Natural killer cell (primary cell): ENCODE measurements around the gene CDH13. TPM values are rescaled to one million over a fixed set of nuclear protein-coding genes. Genes with fewer than 3 reads are reported as not detected.

Experiments
- ATAC-seq, 3 donors: fragments of 150-1000 bp in 2 of 3; fragments of 200-7000 bp in 1 of 3; cut with Tn5 transposase; 1 replicate in 1 of 3; 2 replicates in 2 of 3; pipeline ENCODE4 v1.10.0; 2021; ENCODE audit warnings: mild to moderate bottlenecking in 2 of 3, moderate library complexity in 2 of 3
- DNase-seq, 2 donors: peaks; one replicate each; pipeline versions ENCODE4 v3.0.0 to v3.0.0-alpha.2; 2013 to 2021; ENCODE audit warnings: mixed read lengths in 1 of 2
- H3K27ac ChIP-seq: one replicate; pipeline ENCODE4 v1.5.1; 2013; ENCODE audit warnings: mild to moderate bottlenecking, low read length
- H3K27me3 ChIP-seq: one replicate; pipeline ENCODE4 v1.6.1; 2013; ENCODE audit warnings: low read length; ENCODE audit not compliant: control insufficient read depth, insufficient read depth
- H3K36me3 ChIP-seq: one replicate; pipeline ENCODE4 v1.6.1; 2013; ENCODE audit warnings: low read length; ENCODE audit not compliant: control insufficient read depth, insufficient read depth
- H3K4me1 ChIP-seq: one replicate; pipeline ENCODE4 v1.6.1; 2013; ENCODE audit warnings: low read length; ENCODE audit not compliant: control insufficient read depth, insufficient read depth
- H3K4me3 ChIP-seq: one replicate; pipeline ENCODE4 v1.5.1; 2013; ENCODE audit warnings: low read length
- H3K9me3 ChIP-seq: one replicate; pipeline ENCODE4 v1.6.1; 2013; ENCODE audit warnings: low read length; ENCODE audit not compliant: control insufficient read depth, insufficient read depth
- H3K27ac Mint-ChIP-seq, 2 donors: one replicate each; pipeline ENCODE4 v1.8.0; 2022; ENCODE audit warnings: mild to moderate bottlenecking in 2 of 2, mixed read lengths in 2 of 2, moderate library complexity in 1 of 2
- H3K27me3 Mint-ChIP-seq, 2 donors: one replicate each; pipeline ENCODE4 v1.8.0; 2022; ENCODE audit warnings: low read depth in 2 of 2, mixed read lengths in 2 of 2
- H3K36me3 Mint-ChIP-seq: one replicate; pipeline ENCODE4 v1.8.0; 2022; ENCODE audit warnings: mixed read lengths
- H3K4me1 Mint-ChIP-seq, 2 donors: one replicate each; pipeline ENCODE4 v1.8.0; 2022; ENCODE audit warnings: mixed read lengths in 2 of 2
- H3K4me3 Mint-ChIP-seq: one replicate; pipeline ENCODE4 v1.8.0; 2022; ENCODE audit warnings: mild to moderate bottlenecking, moderate library complexity, mixed read lengths
- H3K9me3 Mint-ChIP-seq, 2 donors: one replicate each; pipeline ENCODE4 v1.8.0; 2022; ENCODE audit warnings: mixed read lengths in 2 of 2
- WGBS: methylation state at CpG from one replicate; pipeline ENCODE4 v1.1.7; 2013; ENCODE audit warnings: missing lambda C conversion rate; ENCODE audit not compliant: insufficient coverage; 5-methylcytosine and 5-hydroxymethylcytosine counted together
- intact Hi-C: fragments of 100-400 bp; cut with micrococcal nuclease; formaldehyde crosslinking; loops from one replicate; pipeline ENCODE4 v1.14.2; 2022
- total RNA-seq, 4 donors: library from RNA; stranded (reverse); fragments of 120-200 nt in 1 of 4; gene quantifications; one replicate each; pipeline versions ENCODE4 v1.2.3 to v1.2.4, GENCODE V29; 2013 to 2022
- TF ChIP-seq, protein P1 (sequence below): fragments of 200-600 bp; IDR thresholded peaks from one replicate; pipeline ENCODE4 v1.8.0; 2022; ENCODE audit warnings: antibody characterized with exemption

The CDH13 gene
- total RNA-seq, 3 donors from 2014 or later (not counting 1 experiment from before 2014, with no cell fraction given) = not detected

GRCh38 chr16:83633286-83633685 lies 1006.5 kb downstream of the CDH13 start:
- TF ChIP-seq, protein P1, sequence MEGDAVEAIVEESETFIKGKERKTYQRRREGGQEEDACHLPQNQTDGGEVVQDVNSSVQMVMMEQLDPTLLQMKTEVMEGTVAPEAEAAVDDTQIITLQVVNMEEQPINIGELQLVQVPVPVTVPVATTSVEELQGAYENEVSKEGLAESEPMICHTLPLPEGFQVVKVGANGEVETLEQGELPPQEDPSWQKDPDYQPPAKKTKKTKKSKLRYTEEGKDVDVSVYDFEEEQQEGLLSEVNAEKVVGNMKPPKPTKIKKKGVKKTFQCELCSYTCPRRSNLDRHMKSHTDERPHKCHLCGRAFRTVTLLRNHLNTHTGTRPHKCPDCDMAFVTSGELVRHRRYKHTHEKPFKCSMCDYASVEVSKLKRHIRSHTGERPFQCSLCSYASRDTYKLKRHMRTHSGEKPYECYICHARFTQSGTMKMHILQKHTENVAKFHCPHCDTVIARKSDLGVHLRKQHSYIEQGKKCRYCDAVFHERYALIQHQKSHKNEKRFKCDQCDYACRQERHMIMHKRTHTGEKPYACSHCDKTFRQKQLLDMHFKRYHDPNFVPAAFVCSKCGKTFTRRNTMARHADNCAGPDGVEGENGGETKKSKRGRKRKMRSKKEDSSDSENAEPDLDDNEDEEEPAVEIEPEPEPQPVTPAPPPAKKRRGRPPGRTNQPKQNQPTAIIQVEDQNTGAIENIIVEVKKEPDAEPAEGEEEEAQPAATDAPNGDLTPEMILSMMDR = no peak
- H3K27me3 ChIP-seq = no peaks in the 10 kb centered on the region
- no peak overlapping the region for H3K27ac ChIP-seq
- no peaks in the 10 kb centered on the region for H3K4me1 Mint-ChIP-seq
- H3K4me3 Mint-ChIP-seq = no peak overlapping the region
- no peak for ATAC-seq
- 93% methylated on average over 9 of the region's 9 CpGs for WGBS
- DNase-seq = no peak
- H3K27ac Mint-ChIP-seq = no peak overlapping the region
- H3K36me3 Mint-ChIP-seq = no peaks in the 10 kb centered on the region
- peaks cover 0 to 5% of the 10 kb centered on the region in 2 donors for H3K27me3 Mint-ChIP-seq
- intact Hi-C loops = no loop called here
- no peaks in the 10 kb centered on the region for H3K9me3 Mint-ChIP-seq
- H3K4me3 ChIP-seq = no peak overlapping the region
- H3K9me3 ChIP-seq = no peaks in the 10 kb centered on the region
- H3K36me3 ChIP-seq = no peaks in the 10 kb centered on the region
- no peaks in the 10 kb centered on the region for H3K4me1 ChIP-seq

DNA sequence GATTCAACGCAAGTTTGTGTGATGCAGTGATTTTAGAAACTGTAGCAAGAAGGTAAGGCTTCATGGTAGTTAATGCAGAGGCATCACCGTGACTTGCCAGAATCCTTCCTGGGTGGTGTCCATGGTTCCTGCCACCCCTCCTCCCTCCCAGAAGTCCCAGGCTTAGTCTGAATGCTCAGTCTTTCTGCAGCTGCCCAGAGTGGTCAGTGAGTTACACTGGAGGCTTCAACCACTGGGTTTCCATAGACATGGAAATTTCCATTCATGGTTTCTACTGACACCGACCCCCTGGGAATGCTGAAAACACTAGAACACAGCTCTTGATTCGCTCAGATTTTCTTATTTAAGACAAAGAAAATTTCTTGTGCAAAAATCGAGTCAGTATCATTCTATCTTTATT lies 1021.6 kb downstream of the CDH13 start:
- no peak overlapping the region for H3K4me3 ChIP-seq
- TF ChIP-seq, protein P1 = no peak
- no peaks in the 10 kb centered on the region for H3K4me1 ChIP-seq
- intact Hi-C loops = no loop called here
- H3K9me3 ChIP-seq = no peaks in the 10 kb centered on the region
- no peaks in the 10 kb centered on the region for H3K36me3 ChIP-seq
- no peaks in the 10 kb centered on the region for H3K36me3 Mint-ChIP-seq
- ATAC-seq (no peak), DNase-seq (no peak)
- no peak overlapping the region for H3K27ac Mint-ChIP-seq
- peaks cover 0 to 8% of the 10 kb centered on the region in 2 donors for H3K27me3 Mint-ChIP-seq
- WGBS = 67% methylated on average over 5 of the region's 5 CpGs
- H3K4me3 Mint-ChIP-seq = no peak overlapping the region
- no peaks in the 10 kb centered on the region for H3K27me3 ChIP-seq
- H3K4me1 Mint-ChIP-seq = no peaks in the 10 kb centered on the region
- peaks cover 0 to 2% of the 10 kb centered on the region in 2 donors for H3K9me3 Mint-ChIP-seq
- H3K27ac ChIP-seq = no peak overlapping the region

GRCh38 chr16:83651871-83652270 lies 1025.1 kb downstream of the CDH13 start:
- H3K9me3 Mint-ChIP-seq = no peaks in the 10 kb centered on the region
- ATAC-seq = no peak
- WGBS = 89% methylated on average over 8 of the region's 8 CpGs
- H3K4me3 ChIP-seq = no peak overlapping the region
- DNase-seq = no peak
- intact Hi-C loops = no loop called here
- H3K4me1 Mint-ChIP-seq = no peaks in the 10 kb centered on the region
- no peaks in the 10 kb centered on the region for H3K36me3 ChIP-seq
- no peaks in the 10 kb centered on the region for H3K4me1 ChIP-seq
- H3K36me3 Mint-ChIP-seq = no peaks in the 10 kb centered on the region
- TF ChIP-seq, protein P1 = no peak
- no peak overlapping the region for H3K27ac ChIP-seq
- H3K4me3 Mint-ChIP-seq = no peak overlapping the region
- H3K27ac Mint-ChIP-seq = no peak overlapping the region
- H3K9me3 ChIP-seq = no peaks in the 10 kb centered on the region
- no peaks in the 10 kb centered on the region for H3K27me3 ChIP-seq
- peaks cover 0 to 2% of the 10 kb centered on the region in 2 donors for H3K27me3 Mint-ChIP-seq

GRCh38 chr16:83652943-83653342 lies 1026.2 kb downstream of the CDH13 start:
- no peak overlapping the region for H3K4me3 Mint-ChIP-seq
- H3K36me3 ChIP-seq = no peaks in the 10 kb centered on the region
- TF ChIP-seq, protein P1 = no peak
- H3K27ac Mint-ChIP-seq = no peak overlapping the region
- no peaks in the 10 kb centered on the region for H3K36me3 Mint-ChIP-seq
- intact Hi-C loops = no loop called here
- no peaks in the 10 kb centered on the region for H3K4me1 Mint-ChIP-seq
- peaks cover 0 to 2% of the 10 kb centered on the region in 2 donors for H3K27me3 Mint-ChIP-seq
- H3K27ac ChIP-seq = no peak overlapping the region
- no peak overlapping the region for H3K4me3 ChIP-seq
- ATAC-seq = no peak
- 84% methylated on average over 9 of the region's 9 CpGs for WGBS
- no peaks in the 10 kb centered on the region for H3K4me1 ChIP-seq
- H3K27me3 ChIP-seq = no peaks in the 10 kb centered on the region
- no peak for DNase-seq
- H3K9me3 Mint-ChIP-seq = no peaks in the 10 kb centered on the region
- H3K9me3 ChIP-seq = no peaks in the 10 kb centered on the region
